HEK293T (cell line): Measurements from ENCODE around the gene NAGLU.
A peak's percentile ranks its signal among the peaks of the same experiment; 100 is the strongest.

Source experiments
- CTCF ChIA-PET: fragments of 350-600 bp; formaldehyde crosslinking; extraction: SDS; loops from one replicate; lab custom pipeline; 2021; ENCODE audit warnings: antibody characterized with exemption, inconsistent platforms; lab: Yijun Ruan, JAX
- POLR2A ChIA-PET: fragments of 350-600 bp; formaldehyde crosslinking; extraction: SDS; loops from one replicate; lab custom pipeline; 2020; ENCODE audit warnings: antibody characterized with exemption, inconsistent platforms; lab: Yijun Ruan, JAX
- DNase-seq: peaks from one replicate; pipeline ENCODE4 v3.0.0; 2012; ENCODE audit warnings: mixed read lengths; ENCODE audit errors: extremely low spot score
- ARNT ChIP-seq: fragments of 450-650 bp; IDR thresholded peaks from 2 replicates; pipeline ENCODE4 v1.6.1; 2017; ENCODE audit warnings: mild to moderate bottlenecking
- BHLHE40 ChIP-seq: fragments of 450-650 bp; IDR thresholded peaks from 2 replicates; pipeline ENCODE4 v1.6.1; 2016; ENCODE audit warnings: mild to moderate bottlenecking, moderate library complexity, borderline replicate concordance
- CTBP1 ChIP-seq: fragments of 450-650 bp; IDR thresholded peaks from 2 replicates; pipeline ENCODE4 v1.6.1; 2016; ENCODE audit warnings: borderline replicate concordance
- ELF4 ChIP-seq: fragments of 450-650 bp; IDR thresholded peaks from 2 replicates; pipeline ENCODE4 v1.6.1; 2017; ENCODE audit warnings: antibody characterized with exemption
- FOXA1 ChIP-seq: fragments of 450-650 bp; IDR thresholded peaks from 2 replicates; pipeline ENCODE4 v1.6.1; 2016; ENCODE audit warnings: mild to moderate bottlenecking
- FOXK2 ChIP-seq: fragments of 450-650 bp; IDR thresholded peaks from 2 replicates; pipeline ENCODE4 v1.6.1; 2016; ENCODE audit warnings: mild to moderate bottlenecking
- FOXM1 ChIP-seq: fragments of 450-650 bp; IDR thresholded peaks from 2 replicates; pipeline ENCODE4 v1.6.1; 2017; ENCODE audit warnings: mild to moderate bottlenecking, borderline replicate concordance
- HDGF ChIP-seq: fragments of 450-650 bp; IDR thresholded peaks from 2 replicates; pipeline ENCODE4 v1.6.1; 2017; ENCODE audit warnings: antibody characterized with exemption, borderline replicate concordance
- L3MBTL2 ChIP-seq: fragments of 450-650 bp; conservative IDR thresholded peaks from 2 replicates; pipeline ENCODE4 v1.6.1; 2016; ENCODE audit warnings: mild to moderate bottlenecking
- LEF1 ChIP-seq: fragments of 450-650 bp; IDR thresholded peaks from 2 replicates; pipeline ENCODE4 v1.6.1; 2017; ENCODE audit warnings: mild to moderate bottlenecking, borderline replicate concordance
- NFRKB ChIP-seq: fragments of 450-650 bp; IDR thresholded peaks from 2 replicates; pipeline ENCODE4 v1.6.1; 2016; ENCODE audit warnings: mild to moderate bottlenecking, moderate library complexity
- PKNOX1 ChIP-seq: fragments of 450-650 bp; IDR thresholded peaks from 2 replicates; pipeline ENCODE4 v1.6.1; 2016
- SP1 ChIP-seq: fragments of 450-650 bp; IDR thresholded peaks from 2 replicates; pipeline ENCODE4 v1.6.1; 2017
- SUZ12 ChIP-seq: fragments of 450-650 bp; IDR thresholded peaks from 2 replicates; pipeline ENCODE4 v1.6.1; 2016; ENCODE audit warnings: mild to moderate bottlenecking
- TARDBP ChIP-seq: fragments of 450-650 bp; IDR thresholded peaks from 2 replicates; pipeline ENCODE4 v1.6.1; 2016
- ZNF384 ChIP-seq: fragments of 450-650 bp; IDR thresholded peaks from 2 replicates; pipeline ENCODE4 v1.6.1; 2016

NAGLU gene

GRCh38 chr17:42568341-42569111 is 32.5 kb downstream of the NAGLU start:
- TF ChIP-seq LEF1 (no peak), ZNF384 (no peak), TARDBP (no peak), ARNT (no peak), FOXA1 (no peak), FOXM1 (no peak), PKNOX1 (no peak), CTBP1 (no peak)
- DNase-seq, result no peak
- POLR2A ChIA-PET, result interaction anchor here (1.2 to 4.7 kb wide), 4 partner anchors 9 to 108 kb away, joined by 6 to 59 read pairs (median 11); partner anchors contain the start of genes NAGLU, PLEKHH3, PSMC3IP and RETREG3
- CTCF ChIA-PET, result interaction anchor here (1.9 kb wide), 1 partner anchor 10 kb away, joined by 8 read pairs; no protein-coding TSS in a partner anchor

- no peak for DNase-seq
- CTCF ChIA-PET, result no interaction called here
- no peak for TF ChIP-seq SUZ12
- TF ChIP-seq TARDBP, result no peak
- TF ChIP-seq NFRKB, result no peak
- TF ChIP-seq LEF1, result no peak
- no peak for TF ChIP-seq BHLHE40
- no peak for TF ChIP-seq FOXM1
- TF ChIP-seq ELF4, result no peak
- no peak for TF ChIP-seq FOXA1
- no peak for TF ChIP-seq SP1
- TF ChIP-seq PKNOX1, result no peak
- no peak for TF ChIP-seq CTBP1
- no peak for TF ChIP-seq L3MBTL2
- no peak for TF ChIP-seq HDGF
- no peak for TF ChIP-seq ZNF384
- TF ChIP-seq FOXK2, result no peak
- no peak for TF ChIP-seq ARNT
- POLR2A ChIA-PET, result interaction anchor here (1.2 to 2.7 kb wide), 5 partner anchors 17 to 112 kb away, joined by 3 to 13 read pairs (median 6); partner anchors contain the start of genes NAGLU, RETREG3 and TUBG1
Observed at GRCh38 chr17:42571435-42572225, 35.6 kb downstream of the NAGLU start.

GRCh38 chr17:42573095-42573494 is 37.1 kb downstream of the NAGLU start:
- DNase-seq, result no peak
- POLR2A ChIA-PET, result interaction anchor here (1.1 to 2.2 kb wide), 4 partner anchors 18 to 392 kb away, joined by 3 to 8 read pairs (median 5); partner anchors contain the start of genes NAGLU, RETREG3 and TUBG1
- CTCF ChIA-PET, result interaction anchor here (0.5 kb wide), 1 partner anchor 190 kb away, joined by 3 read pairs; no protein-coding TSS in a partner anchor
- TF ChIP-seq SP1 (no peak), ZNF384 (no peak)

GRCh38 chr17:42574463-42574862 is 38.4 kb downstream of the NAGLU start:
- ChIA-PET POLR2A (interaction anchor here (1.2 to 2.2 kb wide), 4 partner anchors 10 to 39 kb away, joined by 3 to 8 read pairs (median 6); partner anchors contain the start of genes NAGLU, RETREG3 and TUBG1), CTCF (no interaction called here)
- no peak for DNase-seq
- TF ChIP-seq PKNOX1 (no peak), SP1 (no peak), NFRKB (no peak), CTBP1 (no peak), ZNF384 (no peak), ARNT (no peak), L3MBTL2 (no peak)

- DNase-seq, result no peak
- TF ChIP-seq HDGF, result no peak
- TF ChIP-seq CTBP1, result no peak
- 0 out of 2 replicates have a peak, but pooled peaks have one; percentile 24 for TF ChIP-seq LEF1
- no peak for TF ChIP-seq NFRKB
- no peak for TF ChIP-seq FOXM1
- TF ChIP-seq TARDBP, result no peak
- TF ChIP-seq ARNT, result no peak
- no peak for TF ChIP-seq FOXK2
- POLR2A ChIA-PET, result interaction anchor here (1.0 to 6.4 kb wide), 18 partner anchors 10 to 247 kb away, joined by 3 to 122 read pairs (median 9); partner anchors contain the start of genes BECN1, CCR10, CNTNAP1 and MLX
- CTCF ChIA-PET, result interaction anchor here (0.7 to 3.5 kb wide), 8 partner anchors 10 to 103 kb away, joined by 3 to 43 read pairs (median 8); partner anchors contain the start of genes MLX, PLEKHH3, RETREG3 and TUBG1
Observed at GRCh38 chr17:42577140-42577531, 41.1 kb downstream of the NAGLU start.
